SK-N-SH (cell line): ENCODE measurements around the gene ZBTB46. TPM values are rescaled to one million over a fixed set of nuclear protein-coding genes. Genes with fewer than 3 reads are reported as not detected.

ENCODE experiments used
- CTCF ChIA-PET: fragments of 300-600, 350-600 bp; formaldehyde crosslinking; extraction: SDS; loops from one replicate; lab custom pipeline; 2021; lab: Yijun Ruan, JAX
- POLR2A ChIA-PET: fragments of 350-600 bp; sonication (Branson Sonifier 250); formaldehyde crosslinking; extraction: SDS; loops from one replicate; lab custom pipeline; 2020; ENCODE audit warnings: antibody characterized with exemption, inconsistent platforms; lab: Yijun Ruan, JAX
- DNase-seq: peaks from one replicate; pipeline ENCODE4 v3.0.0; 2012
- H2AFZ ChIP-seq: fragments of 200-600 bp; sonication (generic); 2 replicates; pipeline ENCODE4 v1.8.1; 2016; ENCODE audit warnings: antibody characterized with exemption, mild to moderate bottlenecking, low read depth
- H3F3A ChIP-seq: fragments of 200-600 bp; sonication (generic); replicated peaks from 2 replicates; pipeline ENCODE3; 2016; ENCODE audit warnings: antibody characterized with exemption, mild to moderate bottlenecking; ENCODE audit not compliant: insufficient read depth
- H3K27ac ChIP-seq, 2 experiments: fragments of 200-500 bp in 1 of 2; fragments of 200-600 bp in 1 of 2; sonication (Bioruptor generic) in 1 of 2; sonication (generic), shearing (Covaris generic) in 1 of 2; 2 replicates each; pipeline versions ENCODE4 v1.5.1 to v1.6.1; 2014 to 2016; ENCODE audit warnings: low read depth in 2 of 2, inconsistent platforms in 1 of 2, low read length in 1 of 2, mild to moderate bottlenecking in 1 of 2, mixed read lengths in 1 of 2
- H3K27me3 ChIP-seq: fragments of 200-600 bp; sonication (generic), shearing (Covaris generic); 2 replicates; pipeline ENCODE4 v1.6.1; 2016; ENCODE audit warnings: mixed run types; ENCODE audit not compliant: insufficient read depth
- H3K36me3 ChIP-seq, 2 experiments: fragments of 200-500 bp in 1 of 2; fragments of 200-600 bp in 1 of 2; sonication (Bioruptor generic) in 1 of 2; sonication (generic) in 1 of 2; replicated peaks in 1 of 2; 2 replicates each; pipeline versions ENCODE3 to v1.5.1; 2014 to 2016; ENCODE audit warnings: low read length in 1 of 2, mild to moderate bottlenecking in 1 of 2; ENCODE audit not compliant: insufficient read depth in 2 of 2, control insufficient read depth in 1 of 2
- H3K4me1 ChIP-seq, 2 experiments: fragments of 200-500 bp in 1 of 2; fragments of 200-600 bp in 1 of 2; sonication (Bioruptor generic) in 1 of 2; sonication (generic), shearing (Covaris generic) in 1 of 2; 2 replicates each; pipeline versions ENCODE4 v1.5.1 to v1.6.1; 2014 to 2016; ENCODE audit warnings: low read depth in 1 of 2, low read length in 1 of 2, mixed run types in 1 of 2; ENCODE audit not compliant: insufficient read depth in 2 of 2, control insufficient read depth in 1 of 2
- H3K4me2 ChIP-seq: fragments of 200-600 bp; sonication (generic), shearing (Covaris generic); 2 replicates; pipeline ENCODE4 v1.6.1; 2017; ENCODE audit warnings: mixed run types
- H3K4me3 ChIP-seq, 2 experiments: fragments of 200-500 bp in 1 of 2; fragments of 200-600 bp in 1 of 2; sonication (Bioruptor generic) in 1 of 2; sonication (generic), shearing (Covaris generic) in 1 of 2; 2 replicates each; pipeline versions ENCODE4 v1.5.1 to v1.8.1; 2014 to 2016; ENCODE audit warnings: low read depth in 2 of 2, inconsistent platforms in 1 of 2, low read length in 1 of 2, mild to moderate bottlenecking in 1 of 2, mixed read lengths in 1 of 2, moderate library complexity in 1 of 2
- H3K79me2 ChIP-seq: fragments of 200-600 bp; sonication (generic); 2 replicates; pipeline ENCODE4 v1.8.1; 2017; ENCODE audit warnings: mild to moderate bottlenecking; ENCODE audit not compliant: insufficient read depth
- H3K9ac ChIP-seq: fragments of 200-600 bp; sonication (generic); 2 replicates; pipeline ENCODE4 v1.6.1; 2017; ENCODE audit warnings: mixed run types
- H3K9me2 ChIP-seq: fragments of 200-600 bp; sonication (generic); 2 replicates; pipeline ENCODE4 v1.6.1; 2017; ENCODE audit warnings: mixed run types
- H3K9me3 ChIP-seq: fragments of 200-600 bp; sonication (generic); 2 replicates; pipeline ENCODE4 v1.6.1; 2017; ENCODE audit warnings: mixed run types, mild to moderate bottlenecking, moderate library complexity
- H4K20me1 ChIP-seq: fragments of 200-600 bp; sonication (generic); 2 replicates; pipeline ENCODE4 v1.6.1; 2017; ENCODE audit warnings: mild to moderate bottlenecking, mixed run types; ENCODE audit not compliant: insufficient read depth
- CHD2 ChIP-seq: fragments of 150-350 bp; IDR thresholded peaks from 2 replicates; pipeline ENCODE4 v1.6.1; 2018; ENCODE audit warnings: low read length; ENCODE audit not compliant: partially characterized antibody
- ELF1 ChIP-seq: IDR thresholded peaks from 2 replicates; pipeline ENCODE4 v1.4.0; 2012
- GABPA ChIP-seq: IDR thresholded peaks from 2 replicates; pipeline ENCODE4 v1.4.0; 2012; ENCODE audit warnings: low read depth, mild to moderate bottlenecking
- GATA2 ChIP-seq: sonication (generic); formaldehyde crosslinking; IDR thresholded peaks from 2 replicates; pipeline ENCODE4 v1.5.0; 2020; ENCODE audit warnings: mild to moderate bottlenecking, missing genetic modification reagents
- MXI1 ChIP-seq: IDR thresholded peaks from 2 replicates; pipeline ENCODE4 v1.6.1; 2012; ENCODE audit warnings: mild to moderate bottlenecking, low read depth, low read length, improper control_type of control experiment
- NFIC ChIP-seq: IDR thresholded peaks from 2 replicates; pipeline ENCODE4 v1.4.0; 2012; ENCODE audit warnings: borderline replicate concordance
- NRF1 ChIP-seq: IDR thresholded peaks from 2 replicates; pipeline ENCODE4 v1.6.1; 2012; ENCODE audit warnings: low read depth, mild to moderate bottlenecking, low read length
- POLR2AphosphoS5 ChIP-seq: IDR thresholded peaks from 2 replicates; pipeline ENCODE4 v1.6.1; 2012; ENCODE audit warnings: low read depth, low read length
- RAD21 ChIP-seq: IDR thresholded peaks from 2 replicates; pipeline ENCODE4 v1.6.1; 2012; ENCODE audit warnings: mild to moderate bottlenecking, low read length
- RCOR1 ChIP-seq: fragments of 150-350 bp; IDR thresholded peaks from 2 replicates; pipeline ENCODE4 v1.6.1; 2017; ENCODE audit warnings: antibody characterized with exemption, low read length
- SIN3A ChIP-seq: IDR thresholded peaks from 2 replicates; pipeline ENCODE4 v1.6.1; 2012; ENCODE audit warnings: low read depth, mild to moderate bottlenecking, low read length, moderate library complexity, borderline replicate concordance
- SMC3 ChIP-seq: IDR thresholded peaks from 2 replicates; pipeline ENCODE4 v1.6.1; 2012; ENCODE audit warnings: low read depth, low read length, improper control_type of control experiment
- TCF12 ChIP-seq: IDR thresholded peaks from 2 replicates; pipeline ENCODE4 v1.4.0; 2012
- TEAD4 ChIP-seq: IDR thresholded peaks from 2 replicates; pipeline ENCODE4 v1.4.0; 2012; ENCODE audit warnings: mild to moderate bottlenecking, borderline replicate concordance; ENCODE audit not compliant: insufficient read depth
- YY1 ChIP-seq: IDR thresholded peaks from 2 replicates; pipeline ENCODE4 v1.4.0; 2012; ENCODE audit warnings: low read depth, mild to moderate bottlenecking
- WGBS: methylation state at CpG from one replicate; pipeline ENCODE4 v1.1.6; 2017; ENCODE audit warnings: low lambda C conversion rate; 5-methylcytosine and 5-hydroxymethylcytosine counted together
- polyA plus RNA-seq, 3 experiments: library from polyadenylated mRNA; depleted of rRNA; stranded (reverse); fragments of >200 nt; gene quantifications; 2 replicates each; pipeline ENCODE4 v1.2.3, GENCODE V29; 2012
- TF ChIP-seq, protein P1 (sequence below): IDR thresholded peaks from 2 replicates; pipeline ENCODE4 v1.6.1; 2012; ENCODE audit warnings: mild to moderate bottlenecking, low read depth, low read length, moderate library complexity
- TF ChIP-seq, protein P2 (sequence below): fragments of 150-350 bp; IDR thresholded peaks from 2 replicates; pipeline ENCODE4 v1.6.1; 2017; ENCODE audit warnings: antibody characterized with exemption, low read length, low read depth, borderline replicate concordance
- TF ChIP-seq, protein P3 (sequence below): IDR thresholded peaks from 2 replicates; pipeline ENCODE4 v1.4.0; 2012; ENCODE audit warnings: low read depth, borderline replicate concordance
- TF ChIP-seq, protein P4 (sequence below): IDR thresholded peaks from 2 replicates; pipeline ENCODE4; 2012
- TF ChIP-seq, protein P5 (sequence below): fragments of 200-600 bp; sonication (generic); IDR thresholded peaks from 2 replicates; pipeline ENCODE4 v1.6.1; 2017; ENCODE audit warnings: antibody characterized with exemption, mild to moderate bottlenecking, moderate library complexity

ZBTB46 gene
- polyA plus RNA-seq, 1 of the 3 experiments (the other 2 are of a cell fraction) = 0.15 TPM

DNA sequence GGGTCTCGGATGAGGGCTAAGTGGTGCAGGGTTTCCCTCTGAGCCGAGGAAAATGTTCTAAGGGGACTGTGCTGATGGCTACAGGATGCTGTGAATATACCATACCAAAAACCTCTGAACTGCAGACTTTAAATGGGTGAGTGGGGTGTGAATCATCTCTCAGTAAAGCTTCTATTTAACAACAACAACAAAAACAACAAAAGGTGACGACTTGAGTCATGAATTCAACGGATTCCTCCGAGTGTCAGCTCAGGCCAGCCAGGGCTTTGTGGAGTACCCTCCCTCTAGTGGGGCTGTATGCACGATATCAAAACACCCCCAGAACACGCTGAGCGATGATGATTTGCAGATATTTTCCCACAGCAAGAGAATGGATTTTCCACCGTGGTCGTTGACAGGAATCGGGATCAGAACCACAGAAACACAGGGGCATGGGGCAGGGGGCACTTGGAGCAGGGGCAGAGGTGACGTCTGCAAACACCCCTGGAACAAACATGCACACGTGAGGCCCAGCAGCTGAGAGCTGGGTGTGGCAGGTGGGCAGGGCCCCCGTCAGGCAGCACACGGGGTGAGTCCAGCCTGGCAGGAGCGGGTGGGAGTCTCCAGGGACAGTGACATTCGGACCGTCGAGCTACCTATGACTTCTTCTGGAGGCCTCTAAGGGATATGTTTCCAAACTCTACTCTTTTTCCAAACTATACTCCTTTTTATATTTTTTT lies 52.9 kb downstream of the ZBTB46 start:
- TF ChIP-seq, protein P1, sequence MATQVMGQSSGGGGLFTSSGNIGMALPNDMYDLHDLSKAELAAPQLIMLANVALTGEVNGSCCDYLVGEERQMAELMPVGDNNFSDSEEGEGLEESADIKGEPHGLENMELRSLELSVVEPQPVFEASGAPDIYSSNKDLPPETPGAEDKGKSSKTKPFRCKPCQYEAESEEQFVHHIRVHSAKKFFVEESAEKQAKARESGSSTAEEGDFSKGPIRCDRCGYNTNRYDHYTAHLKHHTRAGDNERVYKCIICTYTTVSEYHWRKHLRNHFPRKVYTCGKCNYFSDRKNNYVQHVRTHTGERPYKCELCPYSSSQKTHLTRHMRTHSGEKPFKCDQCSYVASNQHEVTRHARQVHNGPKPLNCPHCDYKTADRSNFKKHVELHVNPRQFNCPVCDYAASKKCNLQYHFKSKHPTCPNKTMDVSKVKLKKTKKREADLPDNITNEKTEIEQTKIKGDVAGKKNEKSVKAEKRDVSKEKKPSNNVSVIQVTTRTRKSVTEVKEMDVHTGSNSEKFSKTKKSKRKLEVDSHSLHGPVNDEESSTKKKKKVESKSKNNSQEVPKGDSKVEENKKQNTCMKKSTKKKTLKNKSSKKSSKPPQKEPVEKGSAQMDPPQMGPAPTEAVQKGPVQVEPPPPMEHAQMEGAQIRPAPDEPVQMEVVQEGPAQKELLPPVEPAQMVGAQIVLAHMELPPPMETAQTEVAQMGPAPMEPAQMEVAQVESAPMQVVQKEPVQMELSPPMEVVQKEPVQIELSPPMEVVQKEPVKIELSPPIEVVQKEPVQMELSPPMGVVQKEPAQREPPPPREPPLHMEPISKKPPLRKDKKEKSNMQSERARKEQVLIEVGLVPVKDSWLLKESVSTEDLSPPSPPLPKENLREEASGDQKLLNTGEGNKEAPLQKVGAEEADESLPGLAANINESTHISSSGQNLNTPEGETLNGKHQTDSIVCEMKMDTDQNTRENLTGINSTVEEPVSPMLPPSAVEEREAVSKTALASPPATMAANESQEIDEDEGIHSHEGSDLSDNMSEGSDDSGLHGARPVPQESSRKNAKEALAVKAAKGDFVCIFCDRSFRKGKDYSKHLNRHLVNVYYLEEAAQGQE = no peak
- TF ChIP-seq CHD2 (no peak), TCF12 (no peak), RCOR1 (no peak), YY1 (no peak), NRF1 (no peak), GATA2 (CRISPR knock-in tag) (no peak), ELF1 (no peak), SIN3A (no peak), TEAD4 (no peak), RAD21 (no peak), GABPA (no peak), SMC3 (no peak), POLR2AphosphoS5 (no peak), NFIC (no peak), MXI1 (no peak)
- TF ChIP-seq, protein P2, sequence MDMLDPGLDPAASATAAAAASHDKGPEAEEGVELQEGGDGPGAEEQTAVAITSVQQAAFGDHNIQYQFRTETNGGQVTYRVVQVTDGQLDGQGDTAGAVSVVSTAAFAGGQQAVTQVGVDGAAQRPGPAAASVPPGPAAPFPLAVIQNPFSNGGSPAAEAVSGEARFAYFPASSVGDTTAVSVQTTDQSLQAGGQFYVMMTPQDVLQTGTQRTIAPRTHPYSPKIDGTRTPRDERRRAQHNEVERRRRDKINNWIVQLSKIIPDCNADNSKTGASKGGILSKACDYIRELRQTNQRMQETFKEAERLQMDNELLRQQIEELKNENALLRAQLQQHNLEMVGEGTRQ = no peak
- TF ChIP-seq, protein P3, sequence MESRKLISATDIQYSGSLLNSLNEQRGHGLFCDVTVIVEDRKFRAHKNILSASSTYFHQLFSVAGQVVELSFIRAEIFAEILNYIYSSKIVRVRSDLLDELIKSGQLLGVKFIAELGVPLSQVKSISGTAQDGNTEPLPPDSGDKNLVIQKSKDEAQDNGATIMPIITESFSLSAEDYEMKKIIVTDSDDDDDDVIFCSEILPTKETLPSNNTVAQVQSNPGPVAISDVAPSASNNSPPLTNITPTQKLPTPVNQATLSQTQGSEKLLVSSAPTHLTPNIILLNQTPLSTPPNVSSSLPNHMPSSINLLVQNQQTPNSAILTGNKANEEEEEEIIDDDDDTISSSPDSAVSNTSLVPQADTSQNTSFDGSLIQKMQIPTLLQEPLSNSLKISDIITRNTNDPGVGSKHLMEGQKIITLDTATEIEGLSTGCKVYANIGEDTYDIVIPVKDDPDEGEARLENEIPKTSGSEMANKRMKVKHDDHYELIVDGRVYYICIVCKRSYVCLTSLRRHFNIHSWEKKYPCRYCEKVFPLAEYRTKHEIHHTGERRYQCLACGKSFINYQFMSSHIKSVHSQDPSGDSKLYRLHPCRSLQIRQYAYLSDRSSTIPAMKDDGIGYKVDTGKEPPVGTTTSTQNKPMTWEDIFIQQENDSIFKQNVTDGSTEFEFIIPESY = no peak
- TF ChIP-seq, protein P4, sequence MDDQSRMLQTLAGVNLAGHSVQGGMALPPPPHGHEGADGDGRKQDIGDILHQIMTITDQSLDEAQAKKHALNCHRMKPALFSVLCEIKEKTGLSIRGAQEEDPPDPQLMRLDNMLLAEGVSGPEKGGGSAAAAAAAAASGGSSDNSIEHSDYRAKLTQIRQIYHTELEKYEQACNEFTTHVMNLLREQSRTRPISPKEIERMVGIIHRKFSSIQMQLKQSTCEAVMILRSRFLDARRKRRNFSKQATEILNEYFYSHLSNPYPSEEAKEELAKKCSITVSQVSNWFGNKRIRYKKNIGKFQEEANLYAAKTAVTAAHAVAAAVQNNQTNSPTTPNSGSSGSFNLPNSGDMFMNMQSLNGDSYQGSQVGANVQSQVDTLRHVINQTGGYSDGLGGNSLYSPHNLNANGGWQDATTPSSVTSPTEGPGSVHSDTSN = no peak
- TF ChIP-seq, protein P5, sequence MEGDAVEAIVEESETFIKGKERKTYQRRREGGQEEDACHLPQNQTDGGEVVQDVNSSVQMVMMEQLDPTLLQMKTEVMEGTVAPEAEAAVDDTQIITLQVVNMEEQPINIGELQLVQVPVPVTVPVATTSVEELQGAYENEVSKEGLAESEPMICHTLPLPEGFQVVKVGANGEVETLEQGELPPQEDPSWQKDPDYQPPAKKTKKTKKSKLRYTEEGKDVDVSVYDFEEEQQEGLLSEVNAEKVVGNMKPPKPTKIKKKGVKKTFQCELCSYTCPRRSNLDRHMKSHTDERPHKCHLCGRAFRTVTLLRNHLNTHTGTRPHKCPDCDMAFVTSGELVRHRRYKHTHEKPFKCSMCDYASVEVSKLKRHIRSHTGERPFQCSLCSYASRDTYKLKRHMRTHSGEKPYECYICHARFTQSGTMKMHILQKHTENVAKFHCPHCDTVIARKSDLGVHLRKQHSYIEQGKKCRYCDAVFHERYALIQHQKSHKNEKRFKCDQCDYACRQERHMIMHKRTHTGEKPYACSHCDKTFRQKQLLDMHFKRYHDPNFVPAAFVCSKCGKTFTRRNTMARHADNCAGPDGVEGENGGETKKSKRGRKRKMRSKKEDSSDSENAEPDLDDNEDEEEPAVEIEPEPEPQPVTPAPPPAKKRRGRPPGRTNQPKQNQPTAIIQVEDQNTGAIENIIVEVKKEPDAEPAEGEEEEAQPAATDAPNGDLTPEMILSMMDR = no peak
- no peak overlapping the region for H3K9ac ChIP-seq
- no peaks in the 10 kb centered on the region for H3K9me3 ChIP-seq
- POLR2A ChIA-PET = interaction anchor here (1.2 kb wide), 1 partner anchor 87 kb away, joined by 3 read pairs; the partner anchor contains the start of gene TPD52L2
- H2AFZ ChIP-seq = no peak overlapping the region
- H3F3A ChIP-seq = no peaks in the 10 kb centered on the region
- WGBS = 57% methylated on average over 17 of the region's 19 CpGs
- no peaks in the 10 kb centered on the region for H3K79me2 ChIP-seq
- no peak overlapping the region for H3K27ac ChIP-seq
- no peaks in the 10 kb centered on the region for H3K27me3 ChIP-seq
- DNase-seq = no peak
- no peak overlapping the region for H3K4me2 ChIP-seq
- peaks cover 0 to 5% of the 10 kb centered on the region in 2 experiments; a peak in 1 of 4 replicates for H3K4me1 ChIP-seq
- no peaks in the 10 kb centered on the region for H4K20me1 ChIP-seq
- CTCF ChIA-PET = interaction anchor here (1.1 to 7.5 kb wide), 4 partner anchors 7 to 240 kb away, joined by 3 to 103 read pairs (median 4); no protein-coding TSS in a partner anchor
- no peak overlapping the region for H3K4me3 ChIP-seq
- no peaks in the 10 kb centered on the region for H3K9me2 ChIP-seq
- H3K36me3 ChIP-seq = no peaks in the 10 kb centered on the region
